Astrocyte (in vitro differentiated cells and primary cell): Measurements from ENCODE around the gene TCF19.

ENCODE experiments used
- EZH2 ChIP-seq: IDR thresholded peaks from 2 replicates; pipeline ENCODE4 v1.6.1; 2012; ENCODE audit warnings: mild to moderate bottlenecking, low read length, inconsistent platforms; ENCODE audit not compliant: insufficient read depth
- TF ChIP-seq, protein P1 (sequence below): IDR thresholded peaks from 2 replicates; pipeline ENCODE4 v1.5.1; 2011; ENCODE audit warnings: low read depth, mild to moderate bottlenecking, inconsistent platforms, low read length, moderate library complexity; ENCODE audit not compliant: insufficient read depth

GRCh38 chr6:31149827-31150447 lies 8.5 kb upstream of the TCF19 start:
- no peak for TF ChIP-seq EZH2
- TF ChIP-seq, protein P1, sequence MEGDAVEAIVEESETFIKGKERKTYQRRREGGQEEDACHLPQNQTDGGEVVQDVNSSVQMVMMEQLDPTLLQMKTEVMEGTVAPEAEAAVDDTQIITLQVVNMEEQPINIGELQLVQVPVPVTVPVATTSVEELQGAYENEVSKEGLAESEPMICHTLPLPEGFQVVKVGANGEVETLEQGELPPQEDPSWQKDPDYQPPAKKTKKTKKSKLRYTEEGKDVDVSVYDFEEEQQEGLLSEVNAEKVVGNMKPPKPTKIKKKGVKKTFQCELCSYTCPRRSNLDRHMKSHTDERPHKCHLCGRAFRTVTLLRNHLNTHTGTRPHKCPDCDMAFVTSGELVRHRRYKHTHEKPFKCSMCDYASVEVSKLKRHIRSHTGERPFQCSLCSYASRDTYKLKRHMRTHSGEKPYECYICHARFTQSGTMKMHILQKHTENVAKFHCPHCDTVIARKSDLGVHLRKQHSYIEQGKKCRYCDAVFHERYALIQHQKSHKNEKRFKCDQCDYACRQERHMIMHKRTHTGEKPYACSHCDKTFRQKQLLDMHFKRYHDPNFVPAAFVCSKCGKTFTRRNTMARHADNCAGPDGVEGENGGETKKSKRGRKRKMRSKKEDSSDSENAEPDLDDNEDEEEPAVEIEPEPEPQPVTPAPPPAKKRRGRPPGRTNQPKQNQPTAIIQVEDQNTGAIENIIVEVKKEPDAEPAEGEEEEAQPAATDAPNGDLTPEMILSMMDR, result no peak
